Panc1 (cell line): ENCODE data around the gene AMIGO3. TPM values are rescaled to one million over a fixed set of nuclear protein-coding genes. Genes with fewer than 3 reads are reported as not detected.

Experiments
- ATAC-seq: fragments of 200-7000 bp; cut with Tn5 transposase; 2 replicates; pipeline ENCODE4 v1.9.1; 2020; ENCODE audit warnings: mild to moderate bottlenecking, moderate library complexity
- BruUV-seq: library from RNA; stranded (reverse); fragments of 400-500 nt; replicated peaks from 2 replicates; lab custom pipeline; 2021; lab: Mats Ljungman, UMichigan
- CTCF ChIA-PET: fragments of 300-600 bp; sonication (Branson Sonifier 250); formaldehyde crosslinking; loops from one replicate; lab custom pipeline; 2022; ENCODE audit warnings: antibody characterized with exemption; lab: Charles Lee
- POLR2A ChIA-PET: fragments of 300-600 bp; sonication (Branson Sonifier 250); formaldehyde crosslinking; loops from one replicate; lab custom pipeline; 2022; ENCODE audit warnings: antibody characterized with exemption; lab: Charles Lee
- DNase-seq: peaks from one replicate; pipeline ENCODE4 v3.0.0-alpha.2; 2010; ENCODE audit warnings: low read depth, low spot score
- H3K27ac ChIP-seq: 2 replicates; pipeline ENCODE4 v1.5.1; 2011; ENCODE audit warnings: mild to moderate bottlenecking, low read length, inconsistent platforms
- H3K27me3 ChIP-seq: fragments of 200-500 bp; sonication (Bioruptor generic); 2 replicates; pipeline ENCODE4 v1.6.0; 2014; ENCODE audit warnings: low read length, inconsistent platforms; ENCODE audit not compliant: control insufficient read depth, insufficient read depth
- H3K36me3 ChIP-seq: fragments of 200-500 bp; sonication (Bioruptor generic); 2 replicates; pipeline ENCODE4 v1.5.1; 2014; ENCODE audit warnings: inconsistent platforms, mild to moderate bottlenecking, low read length, moderate library complexity; ENCODE audit not compliant: control insufficient read depth, insufficient read depth
- H3K4me1 ChIP-seq: 2 replicates; pipeline ENCODE4 v1.5.1; 2011; ENCODE audit warnings: inconsistent platforms, mild to moderate bottlenecking, low read length, moderate library complexity; ENCODE audit not compliant: control insufficient read depth, insufficient read depth
- H3K4me3 ChIP-seq, 2 experiments: 2 replicates each; pipeline ENCODE4 v1.5.1; 2011 to 2012; ENCODE audit warnings: low read depth in 2 of 2, low read length in 2 of 2, mild to moderate bottlenecking in 2 of 2, inconsistent platforms in 1 of 2, moderate library complexity in 1 of 2
- H3K9me3 ChIP-seq: fragments of 200-500 bp; sonication (Bioruptor generic); 2 replicates; pipeline ENCODE4 v1.5.1; 2014; ENCODE audit warnings: low read depth, mild to moderate bottlenecking, inconsistent platforms, low read length, moderate library complexity; ENCODE audit not compliant: control insufficient read depth, insufficient read depth
- POLR2AphosphoS5 ChIP-seq: IDR thresholded peaks from 2 replicates; pipeline ENCODE4 v1.6.1; 2012; ENCODE audit warnings: mild to moderate bottlenecking, low read depth, low read length, moderate library complexity
- SIN3A ChIP-seq: IDR thresholded peaks from 2 replicates; pipeline ENCODE4 v1.6.1; 2012; ENCODE audit warnings: low read depth, mild to moderate bottlenecking, low read length, moderate library complexity, borderline replicate concordance; ENCODE audit not compliant: insufficient read depth
- TCF7L2 ChIP-seq: IDR thresholded peaks from 2 replicates; pipeline ENCODE4 v1.6.1; 2011; ENCODE audit warnings: mild to moderate bottlenecking, low read depth, low read length, inconsistent platforms
- in situ Hi-C: cut with HindIII; loops from 2 replicates; pipeline ENCODE4 v1.10.0; 2016; ENCODE audit warnings: low sequenced_read_pairs, low pct_unique_long_range_greater_than_20kb
- intact Hi-C: fragments of 100-400 bp; cut with micrococcal nuclease; formaldehyde crosslinking; loops from one replicate; pipeline ENCODE4 v1.10.0; 2022; ENCODE audit not compliant: unreplicated experiment
- total RNA-seq: library from RNA; stranded (reverse); gene quantifications from one replicate; pipeline ENCODE4 v1.2.1, GENCODE V29; 2021; ENCODE audit not compliant: unreplicated experiment
- TF ChIP-seq, protein P1 (sequence below): fragments of 450-650 bp; IDR thresholded peaks from 2 replicates; pipeline ENCODE4 v1.5.1; 2017; ENCODE audit warnings: mild to moderate bottlenecking
- TF ChIP-seq, protein P2 (sequence below), 2 experiments: IDR thresholded peaks; 2 replicates each; pipeline ENCODE4 v1.6.1; 2011 to 2012; ENCODE audit warnings: low read depth in 2 of 2, control low read depth in 1 of 2, low read length in 1 of 2, mild to moderate bottlenecking in 1 of 2, moderate library complexity in 1 of 2; ENCODE audit not compliant: insufficient read depth in 1 of 2

AMIGO3 gene
- total RNA-seq, 1 experiment from 2014 or later = 0.72 TPM

DNA sequence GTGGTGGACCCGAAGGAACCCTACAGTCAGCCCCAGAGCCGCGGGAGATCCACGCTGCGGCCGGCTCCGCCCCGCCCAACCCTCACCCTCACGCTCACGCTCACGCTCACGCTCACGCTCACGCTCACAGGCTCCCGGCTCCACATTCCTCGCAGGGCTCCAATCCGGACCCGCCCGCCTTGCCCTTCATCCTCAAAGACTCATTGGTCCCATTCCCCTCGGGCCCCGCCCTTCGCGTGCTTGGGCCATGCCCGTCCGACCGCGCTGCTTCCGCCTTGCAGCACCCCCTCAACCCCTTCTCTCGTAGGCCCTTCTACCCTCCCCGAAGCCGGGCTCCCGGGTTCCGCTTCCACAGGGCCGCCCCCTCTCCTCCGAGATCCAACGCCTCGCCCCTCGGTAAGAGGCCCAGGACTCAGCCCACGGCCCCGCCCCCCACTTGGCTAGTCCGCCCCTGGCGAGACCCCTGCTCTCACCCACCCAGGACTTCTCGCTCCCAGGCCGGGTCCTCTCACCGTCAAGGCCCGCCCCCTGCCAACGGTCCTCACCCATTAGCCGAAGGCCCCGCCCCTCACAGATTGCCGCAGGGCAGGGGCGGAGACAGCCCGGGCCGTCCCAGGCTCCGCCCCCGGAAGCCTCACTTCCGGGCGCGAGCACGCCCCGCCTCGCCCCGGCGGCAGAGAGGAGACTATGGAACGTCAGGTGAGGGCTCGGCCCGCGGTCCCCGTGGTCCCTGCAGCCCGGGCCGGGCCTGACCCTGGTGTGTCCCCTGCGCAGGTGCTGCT lies 45.6 kb downstream of the AMIGO3 start, which contains the start of gene APEH:
Gene APEH (plus strand): TSS at position 637 of the 782 bp plus-strand sequence. CDS start 51 bp downstream, at position 688.
- BruUV-seq = no TSS peak
- in situ Hi-C loops (no loop called here), intact Hi-C loops (no loop called here)
- ChIA-PET POLR2A (no interaction called here), CTCF (interaction anchor here (3.2 kb wide), 1 partner anchor 134 kb away, joined by 30 read pairs; no protein-coding TSS in a partner anchor)
- H3K36me3 ChIP-seq = peaks cover 4% of the 10 kb centered on the region
- H3K4me3 ChIP-seq = peak within 1 kb of the TSS; percentile 54 to 85
- DNase-seq (peak; percentile 67), ATAC-seq (peak; percentile 91)
- peak within 1 kb of the TSS; percentile 94 for H3K27ac ChIP-seq
- TF ChIP-seq, protein P1, sequence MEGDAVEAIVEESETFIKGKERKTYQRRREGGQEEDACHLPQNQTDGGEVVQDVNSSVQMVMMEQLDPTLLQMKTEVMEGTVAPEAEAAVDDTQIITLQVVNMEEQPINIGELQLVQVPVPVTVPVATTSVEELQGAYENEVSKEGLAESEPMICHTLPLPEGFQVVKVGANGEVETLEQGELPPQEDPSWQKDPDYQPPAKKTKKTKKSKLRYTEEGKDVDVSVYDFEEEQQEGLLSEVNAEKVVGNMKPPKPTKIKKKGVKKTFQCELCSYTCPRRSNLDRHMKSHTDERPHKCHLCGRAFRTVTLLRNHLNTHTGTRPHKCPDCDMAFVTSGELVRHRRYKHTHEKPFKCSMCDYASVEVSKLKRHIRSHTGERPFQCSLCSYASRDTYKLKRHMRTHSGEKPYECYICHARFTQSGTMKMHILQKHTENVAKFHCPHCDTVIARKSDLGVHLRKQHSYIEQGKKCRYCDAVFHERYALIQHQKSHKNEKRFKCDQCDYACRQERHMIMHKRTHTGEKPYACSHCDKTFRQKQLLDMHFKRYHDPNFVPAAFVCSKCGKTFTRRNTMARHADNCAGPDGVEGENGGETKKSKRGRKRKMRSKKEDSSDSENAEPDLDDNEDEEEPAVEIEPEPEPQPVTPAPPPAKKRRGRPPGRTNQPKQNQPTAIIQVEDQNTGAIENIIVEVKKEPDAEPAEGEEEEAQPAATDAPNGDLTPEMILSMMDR = no peak
- TF ChIP-seq, protein P2, sequence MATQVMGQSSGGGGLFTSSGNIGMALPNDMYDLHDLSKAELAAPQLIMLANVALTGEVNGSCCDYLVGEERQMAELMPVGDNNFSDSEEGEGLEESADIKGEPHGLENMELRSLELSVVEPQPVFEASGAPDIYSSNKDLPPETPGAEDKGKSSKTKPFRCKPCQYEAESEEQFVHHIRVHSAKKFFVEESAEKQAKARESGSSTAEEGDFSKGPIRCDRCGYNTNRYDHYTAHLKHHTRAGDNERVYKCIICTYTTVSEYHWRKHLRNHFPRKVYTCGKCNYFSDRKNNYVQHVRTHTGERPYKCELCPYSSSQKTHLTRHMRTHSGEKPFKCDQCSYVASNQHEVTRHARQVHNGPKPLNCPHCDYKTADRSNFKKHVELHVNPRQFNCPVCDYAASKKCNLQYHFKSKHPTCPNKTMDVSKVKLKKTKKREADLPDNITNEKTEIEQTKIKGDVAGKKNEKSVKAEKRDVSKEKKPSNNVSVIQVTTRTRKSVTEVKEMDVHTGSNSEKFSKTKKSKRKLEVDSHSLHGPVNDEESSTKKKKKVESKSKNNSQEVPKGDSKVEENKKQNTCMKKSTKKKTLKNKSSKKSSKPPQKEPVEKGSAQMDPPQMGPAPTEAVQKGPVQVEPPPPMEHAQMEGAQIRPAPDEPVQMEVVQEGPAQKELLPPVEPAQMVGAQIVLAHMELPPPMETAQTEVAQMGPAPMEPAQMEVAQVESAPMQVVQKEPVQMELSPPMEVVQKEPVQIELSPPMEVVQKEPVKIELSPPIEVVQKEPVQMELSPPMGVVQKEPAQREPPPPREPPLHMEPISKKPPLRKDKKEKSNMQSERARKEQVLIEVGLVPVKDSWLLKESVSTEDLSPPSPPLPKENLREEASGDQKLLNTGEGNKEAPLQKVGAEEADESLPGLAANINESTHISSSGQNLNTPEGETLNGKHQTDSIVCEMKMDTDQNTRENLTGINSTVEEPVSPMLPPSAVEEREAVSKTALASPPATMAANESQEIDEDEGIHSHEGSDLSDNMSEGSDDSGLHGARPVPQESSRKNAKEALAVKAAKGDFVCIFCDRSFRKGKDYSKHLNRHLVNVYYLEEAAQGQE (IDR thresholded peaks at IDR 0.05; ENCODE audit: insufficient read depth in 1 of 2, low read depth in 2 of 2, low read length in 1 of 2) = peak in 1 of 2 experiments; percentile 15; a peak in 1 of 4 replicates
- no peak for TF ChIP-seq SIN3A
- TF ChIP-seq POLR2AphosphoS5 = peak; percentile 45; the same call in 1 of the 2 replicates
- TF ChIP-seq TCF7L2 = peak; percentile 31; the same call in 1 of the 2 replicates
- no peaks in the 10 kb centered on the region for H3K9me3 ChIP-seq
- H3K27me3 ChIP-seq = no peaks in the 10 kb centered on the region
- H3K4me1 ChIP-seq = peaks cover 11% of the 10 kb centered on the region

DNA sequence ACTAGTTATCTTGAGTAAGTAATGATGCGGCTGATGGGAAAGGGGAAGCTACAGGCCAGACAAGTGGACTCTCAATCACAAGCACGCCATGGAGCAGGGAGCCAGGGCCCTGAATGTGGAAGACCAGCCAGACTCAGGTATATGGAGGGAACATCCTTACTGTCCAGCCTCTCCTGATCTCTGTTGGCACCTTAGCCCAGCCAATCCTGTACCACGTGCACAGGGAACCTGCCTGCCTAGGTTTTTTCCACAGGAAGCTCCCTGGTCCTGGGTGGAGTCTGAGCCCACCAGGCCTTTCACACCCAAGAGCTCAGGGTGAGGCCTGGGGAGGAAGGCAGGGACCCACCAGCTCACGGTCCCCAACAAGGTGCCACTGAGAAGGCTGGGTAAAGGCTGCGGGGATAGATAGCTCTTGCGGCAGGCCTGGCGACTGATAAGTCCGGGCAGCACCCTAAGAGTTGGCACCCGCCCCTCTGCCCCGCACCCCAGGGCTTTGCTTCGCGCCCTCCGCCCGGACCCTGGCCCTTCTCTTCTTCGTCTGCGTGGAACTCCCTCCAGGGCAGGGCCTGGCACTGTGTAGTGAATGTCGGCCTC lies 46.3 kb downstream of the AMIGO3 start:
- TSS peak; percentile 75 for BruUV-seq

More for the DNA sequence above, 46.3 kb downstream of the AMIGO3 start:
- TF ChIP-seq TCF7L2 = no peak
- TF ChIP-seq POLR2AphosphoS5 = no peak; the same call in 1 of the 2 replicates
- no peak for TF ChIP-seq SIN3A
- TF ChIP-seq, protein P2 (IDR thresholded peaks at IDR 0.05; ENCODE audit: insufficient read depth in 1 of 2, low read depth in 2 of 2, low read length in 1 of 2) = no peak
- TF ChIP-seq, protein P1 = no peak
- Histone ChIP-seq H3K4me1 (peaks cover 11% of the 10 kb centered on the region), H3K27me3 (no peaks in the 10 kb centered on the region), H3K36me3 (peaks cover 4% of the 10 kb centered on the region), H3K4me3 (peak overlapping the region; percentile 54 to 85), H3K27ac (peak overlapping the region; percentile 94), H3K9me3 (no peaks in the 10 kb centered on the region)
- ATAC-seq (peak; percentile 9), DNase-seq (no peak)
- intact Hi-C loops (no loop called here), in situ Hi-C loops (no loop called here)
- ChIA-PET CTCF (interaction anchor here (3.2 kb wide), 1 partner anchor 133 kb away, joined by 30 read pairs; no protein-coding TSS in a partner anchor), POLR2A (no interaction called here)
